Esophagus muscularis mucosa (tissue), 4 donors: ENCODE measurements around the gene CACNG3. TPM values are rescaled to one million over a fixed set of nuclear protein-coding genes. Genes with fewer than 3 reads are reported as not detected.

Experiments
- DNase-seq: peaks from one replicate; pipeline ENCODE4 v3.0.0-alpha.2; 2017; ENCODE audit errors: extremely low spot score
- H3K27ac ChIP-seq, 4 donors: fragments of 200-600 bp; sonication (generic); replicated peaks in 1 of 4; 1 replicate in 3 of 4; 2 replicates in 1 of 4; pipeline ENCODE4 v1.5.1; 2016 to 2019; ENCODE audit warnings: mild to moderate bottlenecking in 1 of 4
- H3K27me3 ChIP-seq, 4 donors: fragments of 200-600 bp; sonication (generic); one replicate each; pipeline versions ENCODE4 v1.5.1 to v1.6.0; 2016 to 2019
- H3K36me3 ChIP-seq, 4 donors: fragments of 200-600 bp; sonication (generic); one replicate each; pipeline ENCODE4 v1.5.1; 2016 to 2019
- H3K4me1 ChIP-seq, 4 donors: fragments of 200-600 bp; sonication (generic); one replicate each; pipeline ENCODE4 v1.5.1; 2016 to 2019
- H3K4me3 ChIP-seq, 4 donors: fragments of 200-600 bp; sonication (generic); 1 replicate in 2 of 4; 2 replicates in 2 of 4; pipeline ENCODE4 v1.5.1; 2016 to 2019; ENCODE audit warnings: mild to moderate bottlenecking in 4 of 4, moderate library complexity in 1 of 4
- H3K9me3 ChIP-seq, 4 donors: fragments of 200-600 bp; sonication (generic); 1 replicate in 3 of 4; 2 replicates in 1 of 4; pipeline ENCODE4 v1.5.1; 2016 to 2019
- EP300 ChIP-seq: sonication (generic); formaldehyde crosslinking; IDR thresholded peaks from one replicate; pipeline ENCODE4 v1.6.1; 2017; ENCODE audit warnings: antibody characterized with exemption
- POLR2A ChIP-seq: fragments of 450-650 bp; IDR thresholded peaks from one replicate; pipeline ENCODE4 v1.6.1; 2017; ENCODE audit warnings: antibody characterized with exemption, moderate library complexity, mild to moderate bottlenecking, low read depth
- POLR2AphosphoS5 ChIP-seq, 2 donors: sonication (generic); formaldehyde crosslinking; IDR thresholded peaks; one replicate each; pipeline ENCODE4 v1.6.1; 2017; ENCODE audit warnings: antibody characterized with exemption in 2 of 2
- WGBS: methylation state at CpG from one replicate; pipeline ENCODE4 v1.1.5; 2018; 5-methylcytosine and 5-hydroxymethylcytosine counted together
- intact Hi-C: fragments of 100-400 bp; cut with DNase I; formaldehyde crosslinking; loops from one replicate; pipeline ENCODE4 v1.15.1; 2023
- total RNA-seq, 4 donors: library from RNA; depleted of rRNA; stranded (reverse); fragments of >200 nt; gene quantifications; one replicate each; pipeline versions ENCODE4 v1.1.0 to v1.2.1, GENCODE V29; 2016
- TF ChIP-seq, protein P1 (sequence below), 3 experiments: fragments of 200-600 bp in 2 of 3; fragments of 450-650 bp in 1 of 3; sonication (generic) in 2 of 3; IDR thresholded peaks; one replicate each; pipeline ENCODE4 v1.5.1; 2017 to 2019; ENCODE audit warnings: antibody characterized with exemption in 3 of 3, mild to moderate bottlenecking in 2 of 3, moderate library complexity in 1 of 3

CACNG3 gene
- total RNA-seq, 4 donors from 2014 or later = not detected

DNA sequence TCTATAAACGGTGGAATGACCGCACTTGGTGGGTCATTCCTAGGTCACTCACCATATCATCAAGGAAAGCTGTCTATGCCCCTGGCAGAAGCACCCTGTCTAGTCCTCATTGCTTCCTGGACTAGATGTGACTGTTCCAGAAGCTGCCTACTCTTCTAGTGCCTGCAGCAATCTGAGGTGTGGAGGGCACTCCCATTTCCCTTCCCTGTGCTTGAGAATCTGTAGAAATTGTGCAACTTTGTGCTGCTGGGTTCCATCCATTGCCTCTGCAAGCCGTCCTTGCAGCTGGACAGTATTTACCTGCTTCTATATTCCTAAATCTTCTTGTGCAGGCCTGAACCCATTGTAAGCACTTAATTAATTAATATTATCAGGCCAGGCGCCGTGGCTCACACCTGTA, 52.1 kb downstream of the CACNG3 start:
- Histone ChIP-seq H3K36me3 (no peaks in the 10 kb centered on the region), H3K4me3 (no peak overlapping the region), H3K4me1 (no peaks in the 10 kb centered on the region), H3K27me3 (peaks cover 0 to 15% (median 0%) of the 10 kb centered on the region in 4 donors), H3K27ac (no peak overlapping the region), H3K9me3 (no peaks in the 10 kb centered on the region)
- no peak for DNase-seq
- 84% methylated on average over 5 of the region's 5 CpGs for WGBS
- no peak for TF ChIP-seq POLR2A
- no peak for TF ChIP-seq EP300
- TF ChIP-seq, protein P1, sequence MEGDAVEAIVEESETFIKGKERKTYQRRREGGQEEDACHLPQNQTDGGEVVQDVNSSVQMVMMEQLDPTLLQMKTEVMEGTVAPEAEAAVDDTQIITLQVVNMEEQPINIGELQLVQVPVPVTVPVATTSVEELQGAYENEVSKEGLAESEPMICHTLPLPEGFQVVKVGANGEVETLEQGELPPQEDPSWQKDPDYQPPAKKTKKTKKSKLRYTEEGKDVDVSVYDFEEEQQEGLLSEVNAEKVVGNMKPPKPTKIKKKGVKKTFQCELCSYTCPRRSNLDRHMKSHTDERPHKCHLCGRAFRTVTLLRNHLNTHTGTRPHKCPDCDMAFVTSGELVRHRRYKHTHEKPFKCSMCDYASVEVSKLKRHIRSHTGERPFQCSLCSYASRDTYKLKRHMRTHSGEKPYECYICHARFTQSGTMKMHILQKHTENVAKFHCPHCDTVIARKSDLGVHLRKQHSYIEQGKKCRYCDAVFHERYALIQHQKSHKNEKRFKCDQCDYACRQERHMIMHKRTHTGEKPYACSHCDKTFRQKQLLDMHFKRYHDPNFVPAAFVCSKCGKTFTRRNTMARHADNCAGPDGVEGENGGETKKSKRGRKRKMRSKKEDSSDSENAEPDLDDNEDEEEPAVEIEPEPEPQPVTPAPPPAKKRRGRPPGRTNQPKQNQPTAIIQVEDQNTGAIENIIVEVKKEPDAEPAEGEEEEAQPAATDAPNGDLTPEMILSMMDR (IDR thresholded peaks at IDR 0.05) = no peak
- TF ChIP-seq POLR2AphosphoS5 (IDR thresholded peaks at IDR 0.05) = no peak
- intact Hi-C loops = no loop called here

DNA sequence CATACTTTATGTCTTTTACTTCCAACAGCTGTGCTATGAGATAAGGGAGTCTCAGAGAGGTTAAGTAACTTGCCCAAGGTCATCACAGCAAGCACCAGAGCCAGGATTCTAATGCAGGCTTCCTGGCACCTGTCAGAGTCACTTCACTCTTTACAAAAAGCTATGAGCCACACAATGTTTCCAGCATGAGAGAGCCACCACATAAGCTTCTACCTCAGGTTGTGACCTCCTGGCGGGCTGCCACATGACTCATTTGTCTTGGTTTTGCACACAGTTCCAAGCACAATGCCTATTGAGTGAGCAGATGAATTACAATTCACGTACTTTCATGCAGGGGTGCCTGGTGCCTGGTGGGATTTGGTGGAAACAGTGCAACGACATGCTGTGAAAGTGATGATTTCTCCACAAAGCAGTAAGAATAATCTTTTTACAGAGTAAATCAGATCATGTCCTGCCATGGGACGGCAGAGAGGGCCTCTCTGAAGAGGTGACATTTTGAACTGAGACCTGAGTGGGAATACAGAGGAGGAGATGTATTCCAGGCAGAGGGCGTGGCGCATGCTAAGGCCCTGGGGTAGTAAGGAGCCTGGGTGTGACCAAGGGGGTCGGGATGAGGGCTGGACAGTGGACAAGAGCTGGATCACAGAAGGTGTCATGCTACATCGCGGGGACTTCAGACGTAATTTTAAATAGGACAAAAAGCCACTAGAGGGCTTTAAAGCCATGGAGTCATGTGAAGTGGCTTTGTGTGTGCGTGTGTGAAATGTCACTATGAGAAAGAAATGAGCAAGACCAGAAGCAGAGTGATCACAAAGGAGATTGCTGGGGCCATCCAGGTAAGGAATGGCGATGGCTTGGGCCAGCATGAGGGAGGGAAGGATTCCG, 53.4 kb downstream of the CACNG3 start:
- H3K27me3 ChIP-seq = peaks cover 0 to 15% (median 0%) of the 10 kb centered on the region in 4 donors
- no peaks in the 10 kb centered on the region for H3K9me3 ChIP-seq
- DNase-seq = no peak
- TF ChIP-seq POLR2A = no peak
- TF ChIP-seq EP300 = no peak
- no peaks in the 10 kb centered on the region for H3K4me1 ChIP-seq
- no peaks in the 10 kb centered on the region for H3K36me3 ChIP-seq
- 66% methylated on average over 13 of the region's 13 CpGs for WGBS
- intact Hi-C loops = no loop called here
- no peak overlapping the region for H3K4me3 ChIP-seq
- H3K27ac ChIP-seq = no peak overlapping the region

DNA sequence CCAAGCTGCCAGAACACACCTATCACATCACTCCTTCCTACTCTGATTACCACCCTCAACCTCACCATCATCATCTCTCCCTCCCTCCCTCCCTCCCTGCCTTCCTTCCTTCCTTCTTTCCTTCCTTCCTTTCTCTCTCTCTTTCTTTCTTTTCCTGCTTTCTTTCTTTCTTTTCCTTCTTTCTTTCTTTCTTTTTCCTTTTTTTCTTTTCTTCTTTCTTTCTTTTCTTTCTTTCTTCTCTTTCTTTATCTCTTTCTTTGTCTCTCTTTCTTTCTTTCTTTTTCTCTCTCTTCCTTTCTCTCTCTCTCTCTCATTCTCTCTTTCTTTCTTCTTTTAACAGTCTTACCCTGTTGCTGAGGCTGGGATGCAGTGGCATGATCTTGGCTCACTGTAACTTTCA, 59.2 kb downstream of the CACNG3 start:
- TF ChIP-seq, protein P1 (IDR thresholded peaks at IDR 0.05) = no peak
- no peak for TF ChIP-seq EP300
- no peak for TF ChIP-seq POLR2A
- TF ChIP-seq POLR2AphosphoS5 (IDR thresholded peaks at IDR 0.05) = no peak
- H3K27ac ChIP-seq = no peak overlapping the region
- H3K9me3 ChIP-seq = no peaks in the 10 kb centered on the region
- DNase-seq = no peak
- no peaks in the 10 kb centered on the region for H3K36me3 ChIP-seq
- peaks cover 0 to 35% (median 0%) of the 10 kb centered on the region in 4 donors for H3K27me3 ChIP-seq
- intact Hi-C loops = no loop called here
- H3K4me3 ChIP-seq = no peak overlapping the region
- H3K4me1 ChIP-seq = no peaks in the 10 kb centered on the region

DNA sequence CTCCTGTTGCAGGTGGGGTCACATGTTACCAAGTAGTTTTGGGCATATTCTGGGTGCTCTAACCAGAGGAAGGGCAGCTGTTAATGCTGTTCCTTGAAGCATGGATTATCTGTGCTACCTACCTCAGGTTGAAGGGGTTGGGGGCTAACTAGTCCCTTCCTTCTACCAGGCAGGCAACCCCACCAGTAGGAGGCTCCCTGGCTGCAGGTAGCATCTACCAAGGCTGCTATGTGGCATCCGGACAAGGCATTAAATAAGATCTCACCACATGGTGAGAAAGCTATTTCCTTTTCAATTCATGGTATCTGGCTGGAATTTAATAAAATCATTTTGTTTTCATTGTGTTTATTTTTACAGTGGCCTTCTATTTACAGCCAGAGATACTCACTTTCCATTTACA, 62.5 kb downstream of the CACNG3 start:
- H3K36me3 ChIP-seq = no peaks in the 10 kb centered on the region
- H3K4me3 ChIP-seq = no peak overlapping the region
- TF ChIP-seq POLR2A (no peak), POLR2AphosphoS5 (IDR thresholded peaks at IDR 0.05) (no peak), EP300 (no peak)
- TF ChIP-seq, protein P1 (IDR thresholded peaks at IDR 0.05) = no peak
- no peaks in the 10 kb centered on the region for H3K4me1 ChIP-seq
- no peaks in the 10 kb centered on the region for H3K9me3 ChIP-seq
- peaks cover 0 to 40% (median 0%) of the 10 kb centered on the region in 4 donors for H3K27me3 ChIP-seq
- intact Hi-C loops = no loop called here
- no peak overlapping the region for H3K27ac ChIP-seq
- WGBS = 54% methylated on average over 1 of the region's 1 CpG
- no peak for DNase-seq

DNA sequence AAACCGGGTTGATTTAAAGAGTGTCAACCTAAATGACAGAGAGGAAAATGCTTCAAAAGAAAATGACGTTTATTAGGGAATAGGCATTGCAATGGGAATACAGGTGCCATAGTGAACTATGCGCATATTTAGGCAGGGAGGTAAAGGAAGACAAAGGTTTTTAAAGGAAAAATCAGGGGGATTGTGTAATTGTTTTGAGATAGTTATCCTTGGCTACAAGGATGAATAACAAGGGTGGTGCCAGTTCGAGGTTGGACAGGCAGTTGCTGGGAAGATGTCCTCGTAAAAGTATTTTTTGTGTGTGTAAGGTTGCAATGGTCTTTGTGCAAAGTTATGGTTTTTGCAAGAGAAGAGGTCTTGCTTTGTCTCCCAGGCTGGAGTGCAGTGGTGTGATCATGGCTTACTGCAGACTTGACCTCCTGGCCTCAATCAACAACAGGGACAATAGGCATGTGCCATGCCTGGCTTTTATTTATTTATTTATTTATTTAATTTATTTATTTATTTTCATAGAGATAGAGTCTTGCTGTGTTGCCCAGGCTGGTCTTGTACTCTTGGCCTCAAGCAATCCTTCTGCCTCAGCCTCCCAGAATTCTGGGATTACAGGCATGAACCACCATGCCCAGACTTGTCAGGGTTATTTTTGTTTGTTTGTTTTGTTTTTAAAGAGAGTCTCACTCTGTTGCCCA, 63.1 kb downstream of the CACNG3 start:
- TF ChIP-seq EP300 = no peak
- TF ChIP-seq POLR2AphosphoS5 (IDR thresholded peaks at IDR 0.05) = no peak
- TF ChIP-seq, protein P1 (IDR thresholded peaks at IDR 0.05) = no peak
- no peak for TF ChIP-seq POLR2A
- WGBS = 58% methylated on average over 5 of the region's 5 CpGs
- no peak overlapping the region for H3K27ac ChIP-seq
- H3K4me3 ChIP-seq = no peak overlapping the region
- H3K4me1 ChIP-seq = no peaks in the 10 kb centered on the region
- no peaks in the 10 kb centered on the region for H3K9me3 ChIP-seq
- intact Hi-C loops = no loop called here
- peaks cover 0 to 42% (median 0%) of the 10 kb centered on the region in 4 donors for H3K27me3 ChIP-seq
- no peak for DNase-seq
- H3K36me3 ChIP-seq = no peaks in the 10 kb centered on the region
